Middle frontal gyrus (tissue), 1 donor: Measurements from ENCODE around the gene SLC39A11.
A peak's percentile ranks its signal among the peaks of the same experiment; 100 is the strongest.

Experiments used
- DNase-seq: peaks from one replicate; pipeline ENCODE4 v3.0.0-alpha.2; 2015; ENCODE audit warnings: low spot score; ENCODE audit errors: extremely low spot score

SLC39A11 gene

DNA sequence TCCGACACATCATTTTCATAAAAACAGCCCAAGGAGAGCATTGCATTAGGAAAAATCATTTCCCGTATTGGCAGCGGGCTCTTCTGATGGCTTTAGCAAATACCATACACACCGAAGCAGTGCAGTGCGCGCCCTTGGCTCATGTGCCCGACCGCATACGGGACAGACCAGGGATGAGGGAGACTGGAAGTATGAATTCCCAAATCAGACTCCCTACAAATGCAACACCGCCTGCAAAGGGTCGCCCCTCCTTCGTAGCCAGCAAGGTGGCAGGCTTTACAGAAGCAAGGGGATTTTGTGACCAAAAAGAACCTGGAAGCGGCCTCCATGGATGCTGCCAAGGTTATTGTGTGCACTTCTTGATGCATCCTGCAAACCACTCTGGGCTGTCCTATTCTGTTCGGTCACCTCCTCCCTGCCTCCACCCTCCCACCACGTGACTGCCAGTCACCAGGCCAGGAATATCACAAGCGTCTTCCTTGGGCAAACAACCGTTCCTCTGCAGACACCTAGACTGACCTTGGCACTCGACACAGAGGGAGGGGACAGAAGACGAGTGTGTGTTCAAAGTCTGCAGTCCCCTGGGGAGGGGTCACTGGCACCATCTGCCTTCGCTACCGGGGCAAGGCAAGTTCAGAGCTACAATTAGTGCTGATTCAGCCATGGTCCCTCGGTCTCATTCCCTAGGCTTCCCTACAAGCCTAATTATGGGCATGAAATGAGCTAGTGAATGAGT, 460.4 kb downstream of the SLC39A11 start:
- no peak for DNase-seq

DNA sequence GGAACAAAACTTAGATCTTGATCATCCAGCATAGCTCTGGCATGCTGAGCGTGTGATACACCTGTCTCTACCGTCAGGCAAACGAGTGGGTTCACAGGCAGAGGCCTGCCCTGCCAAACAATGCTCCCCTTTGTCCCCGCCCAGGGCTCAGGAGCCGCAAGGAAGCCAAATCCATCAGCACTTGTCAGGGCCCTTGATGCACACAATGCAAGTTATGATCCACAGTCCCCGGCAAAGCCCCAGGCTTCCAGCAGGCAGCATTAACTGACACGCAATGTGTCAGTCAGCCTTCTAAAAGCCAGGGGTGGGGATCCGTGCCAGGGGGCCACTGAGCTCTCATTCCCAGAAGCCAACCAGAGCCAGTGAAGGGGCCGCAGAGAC, 460.9 kb downstream of the SLC39A11 start:
- DNase-seq = no peak

GRCh38 chr17:72624652-72625051, 467.8 kb downstream of the SLC39A11 start:
- DNase-seq = no peak

GRCh38 chr17:72624226-72624625, 468.3 kb downstream of the SLC39A11 start:
- DNase-seq = no peak

DNA sequence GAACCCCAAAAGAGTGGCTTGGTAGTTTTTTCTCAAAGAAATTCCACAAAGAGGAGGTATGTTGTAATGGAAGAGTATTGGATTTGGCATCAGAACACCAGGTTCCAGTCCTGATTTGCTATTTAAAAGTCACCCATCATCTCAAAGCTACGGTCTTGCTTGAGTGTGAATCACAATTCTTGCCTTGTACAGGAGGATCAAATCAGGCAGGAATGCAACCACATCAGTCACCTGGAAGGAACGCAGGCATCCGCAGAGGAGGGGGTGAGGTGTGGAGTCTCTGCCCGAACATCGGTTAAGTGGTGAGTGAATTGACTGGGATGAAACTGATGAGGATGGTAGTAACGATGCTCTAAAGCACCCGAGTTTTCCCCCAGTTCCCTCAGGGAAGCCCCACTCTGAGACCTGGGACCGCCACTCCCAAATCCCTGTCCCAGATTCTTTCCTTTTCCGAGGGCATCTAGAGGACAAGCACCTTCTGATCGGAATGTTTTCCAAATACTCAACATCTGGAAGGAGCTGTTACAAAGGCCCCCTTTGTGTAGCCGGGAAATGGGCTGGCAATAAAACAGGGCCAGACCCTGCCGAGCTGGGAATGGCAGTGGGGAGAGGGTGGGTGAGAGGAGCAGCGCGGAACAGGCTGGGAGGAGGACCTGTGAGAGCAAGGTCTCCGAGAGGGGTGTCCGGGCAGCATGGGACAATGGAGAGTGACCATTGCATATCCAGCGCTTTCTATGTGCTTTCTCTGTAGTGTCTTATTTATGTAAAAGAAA, 469.6 kb downstream of the SLC39A11 start:
- no peak for DNase-seq

- no peak for DNase-seq
Observed at GRCh38 chr17:72619976-72620650, 472.4 kb downstream of the SLC39A11 start.

DNA sequence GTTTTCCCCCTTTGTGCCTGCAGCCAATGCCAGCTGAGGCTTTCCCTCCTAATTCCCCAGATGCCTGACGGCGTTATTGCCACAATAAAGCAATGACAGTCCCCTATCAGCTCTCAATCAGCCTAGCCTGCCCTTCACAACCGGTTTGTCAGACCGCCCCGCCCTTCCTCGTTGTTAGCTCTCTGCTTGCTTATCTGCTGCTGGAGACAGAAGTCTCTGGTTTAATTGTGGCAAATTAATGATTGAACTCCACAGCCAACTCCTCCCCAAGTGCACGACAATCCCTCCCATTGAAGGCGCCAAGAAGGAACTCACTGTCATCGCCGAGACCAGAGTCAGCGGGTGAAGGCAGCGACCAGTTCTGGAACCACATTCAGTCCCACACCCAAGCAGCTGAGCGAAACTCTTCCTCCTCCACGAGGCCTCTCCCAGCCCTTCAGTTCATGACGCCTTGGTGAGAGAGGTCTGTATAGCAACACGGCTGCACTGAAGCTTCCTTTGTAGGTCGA, 474.4 kb downstream of the SLC39A11 start:
- no peak for DNase-seq

DNA sequence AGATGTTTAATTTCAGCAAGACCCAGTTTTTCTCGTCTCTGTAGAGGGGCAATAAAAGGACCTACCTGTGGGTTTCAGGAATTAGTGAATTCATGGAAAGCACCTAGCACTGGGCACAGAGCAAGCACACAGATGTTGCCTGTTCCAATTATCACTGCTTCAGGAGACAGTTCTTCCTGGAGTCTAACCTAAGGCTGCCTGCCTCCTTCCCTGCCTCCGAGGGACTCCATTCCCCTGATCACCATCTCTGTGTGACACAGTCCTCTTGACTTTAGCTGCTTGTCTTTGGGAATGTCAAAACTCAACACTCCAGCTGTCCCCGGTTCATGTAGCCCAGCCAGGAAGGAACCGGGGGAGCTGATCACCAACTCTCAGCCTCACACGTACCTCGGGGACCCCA, 474.9 kb downstream of the SLC39A11 start:
- no peak for DNase-seq

GRCh38 chr17:72616447-72616846, 476.0 kb downstream of the SLC39A11 start:
- no peak for DNase-seq

GRCh38 chr17:72615627-72615991, 476.9 kb downstream of the SLC39A11 start:
- DNase-seq = no peak

DNA sequence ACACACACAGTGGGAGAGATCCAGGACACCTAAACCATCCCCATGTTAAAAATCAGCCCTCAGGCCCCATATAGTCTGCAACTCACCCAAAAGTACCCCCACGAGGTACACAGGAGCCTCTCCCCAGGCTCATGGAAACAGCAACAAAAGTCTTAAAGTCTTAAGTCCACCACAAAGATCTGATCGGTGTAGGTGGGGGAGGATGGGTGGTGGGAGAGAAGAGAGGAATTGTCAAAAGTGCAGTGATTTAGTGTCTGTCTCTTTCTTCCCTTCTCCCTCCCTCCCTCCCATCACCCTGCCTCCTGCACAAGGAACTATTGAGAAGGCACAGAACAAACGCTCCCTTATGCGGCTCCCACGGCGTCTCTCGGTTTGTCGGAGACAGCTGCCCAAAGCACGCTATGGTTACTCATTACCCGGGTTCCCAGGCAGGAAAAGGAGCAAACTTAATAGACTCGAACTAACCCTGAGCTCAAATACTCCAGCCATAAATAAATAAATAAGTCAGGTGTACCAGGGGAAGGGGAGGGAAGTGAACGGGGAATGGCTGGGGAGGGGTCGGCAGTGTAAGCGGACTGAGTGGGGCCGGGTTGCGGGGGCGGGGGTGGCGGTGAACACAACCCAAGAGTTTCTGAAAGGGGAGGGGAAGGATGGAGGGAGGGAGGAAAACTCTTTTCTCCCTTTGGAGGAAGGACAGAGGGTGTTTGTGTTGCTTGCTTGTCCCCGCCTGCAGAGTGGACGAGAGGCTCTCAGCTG, 477.4 kb downstream of the SLC39A11 start:
- peak; percentile 63 for DNase-seq

- DNase-seq = no peak
Observed at GRCh38 chr17:72614476-72614870, 478.0 kb downstream of the SLC39A11 start.

DNA sequence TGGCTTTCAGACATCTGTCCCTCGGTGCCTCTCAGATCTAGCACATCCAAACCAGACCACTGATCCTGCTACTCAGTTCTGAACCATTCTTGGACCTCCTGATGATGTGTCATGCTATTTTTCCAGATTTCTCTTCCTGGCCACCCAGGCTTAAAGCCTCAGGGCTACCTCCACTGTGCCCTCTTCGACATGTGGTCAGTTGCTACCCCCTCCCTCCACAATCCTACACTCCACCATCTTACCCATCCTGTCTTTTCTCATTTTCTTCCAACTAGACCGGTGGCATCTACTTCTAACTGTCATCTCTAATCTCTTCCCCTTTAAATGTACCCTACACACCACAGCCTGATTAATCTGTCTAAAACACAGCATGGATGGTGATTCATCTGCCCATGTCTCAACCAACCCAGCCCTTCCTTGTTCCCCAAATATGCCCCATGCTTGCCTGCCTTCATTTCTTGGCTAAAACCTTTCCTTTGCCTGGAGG, 478.6 kb downstream of the SLC39A11 start:
- DNase-seq = no peak

GRCh38 chr17:72613396-72613795, 479.1 kb downstream of the SLC39A11 start:
- DNase-seq = no peak

DNA sequence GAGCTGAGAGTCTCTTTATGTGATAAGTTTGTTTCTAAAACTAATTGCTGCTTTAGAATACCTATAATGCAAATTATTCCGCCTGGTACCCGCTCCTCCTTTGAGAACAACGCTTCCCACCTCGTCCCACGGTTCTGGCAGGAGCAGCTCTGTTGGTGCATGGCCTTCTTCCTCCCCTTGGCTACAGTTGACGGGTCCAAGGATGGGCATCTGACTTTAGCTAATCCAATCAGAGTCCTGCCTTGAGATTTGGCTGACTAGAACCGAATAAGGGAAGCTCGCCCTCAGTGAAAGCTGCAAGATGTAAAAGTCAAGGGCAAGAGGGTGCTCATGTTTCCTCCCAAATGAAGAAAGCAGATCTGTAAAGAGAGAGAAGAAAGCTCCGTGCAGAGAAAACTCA, 481.3 kb downstream of the SLC39A11 start:
- DNase-seq = no peak

GRCh38 chr17:72609501-72609900, 483.0 kb downstream of the SLC39A11 start:
- DNase-seq = no peak

DNA sequence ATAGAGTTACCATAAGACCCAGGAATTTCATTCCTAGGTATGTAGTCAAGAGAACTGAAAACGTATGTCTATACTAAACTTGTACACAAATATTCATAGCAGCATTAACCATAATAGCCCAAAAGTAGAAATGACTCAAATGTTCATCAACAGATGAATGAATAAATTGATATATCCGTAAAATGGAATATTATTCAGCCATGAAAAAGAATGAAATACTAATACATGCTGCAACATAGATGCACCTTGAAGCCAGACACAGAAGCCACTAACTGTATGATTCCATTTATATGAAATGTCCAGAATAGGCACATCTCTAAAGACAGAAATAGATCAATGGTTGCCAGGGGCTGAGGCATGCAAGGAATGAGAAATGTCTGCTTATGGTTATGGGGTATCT, 484.1 kb downstream of the SLC39A11 start:
- no peak for DNase-seq

DNA sequence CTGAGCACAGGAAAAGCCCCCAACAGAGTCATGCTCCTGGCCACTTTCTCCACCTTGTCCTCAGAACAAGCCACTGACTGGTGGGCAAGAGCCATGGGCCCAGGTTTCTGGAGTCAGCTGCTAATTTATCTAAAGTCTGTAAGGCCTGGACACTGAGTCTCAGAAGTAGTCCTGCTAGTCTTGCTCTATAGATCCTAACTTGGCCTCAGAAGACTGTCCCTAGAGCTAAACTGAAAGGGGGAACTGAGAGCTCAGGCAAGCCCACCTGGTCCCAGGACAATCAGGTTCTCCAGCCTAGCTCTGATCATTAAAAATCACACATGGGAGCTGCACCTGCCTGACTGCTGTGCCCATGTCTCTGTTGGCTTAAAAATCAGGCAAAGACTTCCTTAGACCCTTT, 485.8 kb downstream of the SLC39A11 start:
- no peak for DNase-seq

DNA sequence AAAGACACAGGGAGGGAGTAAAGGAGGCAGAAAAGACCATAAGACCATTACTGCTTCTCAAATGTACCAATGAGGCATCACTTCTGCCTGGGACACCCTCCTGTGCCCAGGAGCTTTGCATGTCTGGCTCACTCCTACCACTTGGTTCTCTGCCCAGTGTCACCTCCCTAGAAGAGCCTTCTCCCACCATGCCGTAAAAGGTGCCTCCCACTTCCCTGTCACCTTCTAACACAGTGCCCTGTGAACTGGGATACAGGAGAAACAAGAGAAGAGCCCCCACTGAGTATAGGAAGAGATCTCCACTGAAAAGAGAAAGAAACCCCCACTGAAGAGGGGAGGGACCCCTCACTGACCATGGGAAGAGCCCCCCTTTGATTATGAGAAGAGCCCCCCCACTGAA, 486.9 kb downstream of the SLC39A11 start:
- no peak for DNase-seq

- no peak for DNase-seq
Observed at GRCh38 chr17:72604518-72604917, 488.0 kb downstream of the SLC39A11 start.
